Measurements from ENCODE around the gene FCER1A. TPM values are rescaled to one million over a fixed set of nuclear protein-coding genes. Genes with fewer than 3 reads are reported as not detected.

The FCER1A gene
- total and polyA plus RNA-seq, 10 of the 15 experiments (the other 5 are each of a cell fraction or from before 2014, with no cell fraction given) = 0.06 to 0.62 (median 0.20) TPM; not detected in 5

DNA sequence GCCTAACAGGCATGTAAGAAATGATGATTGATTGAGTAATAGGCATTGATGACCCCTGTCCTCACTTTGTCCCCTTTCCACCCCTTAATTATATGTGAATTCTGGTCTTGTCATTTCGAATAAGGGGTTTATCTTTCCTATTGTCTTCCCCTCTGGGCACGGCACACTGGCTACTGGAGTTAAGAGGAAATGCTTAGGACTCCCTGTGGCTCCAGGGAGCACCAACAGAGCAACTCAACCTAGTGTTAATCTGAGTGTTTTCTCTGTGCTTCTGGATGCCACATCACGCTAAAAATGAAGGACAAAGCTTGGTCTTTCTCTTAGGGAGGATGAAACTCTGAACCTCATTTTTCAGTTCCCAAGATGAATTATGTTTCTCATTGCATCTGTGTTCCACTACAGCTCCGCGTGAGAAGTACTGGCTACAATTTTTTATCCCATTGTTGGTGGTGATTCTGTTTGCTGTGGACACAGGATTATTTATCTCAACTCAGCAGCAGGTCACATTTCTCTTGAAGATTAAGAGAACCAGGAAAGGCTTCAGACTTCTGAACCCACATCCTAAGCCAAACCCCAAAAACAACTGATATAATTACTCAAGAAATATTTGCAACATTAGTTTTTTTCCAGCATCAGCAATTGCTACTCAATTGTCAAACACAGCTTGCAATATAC, 5.3 kb downstream of the FCER1A start (continued):
- TF ChIP-seq, protein P1, sequence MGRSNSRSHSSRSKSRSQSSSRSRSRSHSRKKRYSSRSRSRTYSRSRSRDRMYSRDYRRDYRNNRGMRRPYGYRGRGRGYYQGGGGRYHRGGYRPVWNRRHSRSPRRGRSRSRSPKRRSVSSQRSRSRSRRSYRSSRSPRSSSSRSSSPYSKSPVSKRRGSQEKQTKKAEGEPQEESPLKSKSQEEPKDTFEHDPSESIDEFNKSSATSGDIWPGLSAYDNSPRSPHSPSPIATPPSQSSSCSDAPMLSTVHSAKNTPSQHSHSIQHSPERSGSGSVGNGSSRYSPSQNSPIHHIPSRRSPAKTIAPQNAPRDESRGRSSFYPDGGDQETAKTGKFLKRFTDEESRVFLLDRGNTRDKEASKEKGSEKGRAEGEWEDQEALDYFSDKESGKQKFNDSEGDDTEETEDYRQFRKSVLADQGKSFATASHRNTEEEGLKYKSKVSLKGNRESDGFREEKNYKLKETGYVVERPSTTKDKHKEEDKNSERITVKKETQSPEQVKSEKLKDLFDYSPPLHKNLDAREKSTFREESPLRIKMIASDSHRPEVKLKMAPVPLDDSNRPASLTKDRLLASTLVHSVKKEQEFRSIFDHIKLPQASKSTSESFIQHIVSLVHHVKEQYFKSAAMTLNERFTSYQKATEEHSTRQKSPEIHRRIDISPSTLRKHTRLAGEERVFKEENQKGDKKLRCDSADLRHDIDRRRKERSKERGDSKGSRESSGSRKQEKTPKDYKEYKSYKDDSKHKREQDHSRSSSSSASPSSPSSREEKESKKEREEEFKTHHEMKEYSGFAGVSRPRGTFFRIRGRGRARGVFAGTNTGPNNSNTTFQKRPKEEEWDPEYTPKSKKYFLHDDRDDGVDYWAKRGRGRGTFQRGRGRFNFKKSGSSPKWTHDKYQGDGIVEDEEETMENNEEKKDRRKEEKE (IDR thresholded peaks at IDR 0.05) = no peak
- TF ChIP-seq ZSCAN29 (IDR thresholded peaks at IDR 0.05) = no peak
- no peak for TF ChIP-seq DPF2 (IDR thresholded peaks at IDR 0.05)
- TF ChIP-seq EZH2 (IDR thresholded peaks at IDR 0.05; ENCODE audit: borderline replicate concordance, control insufficient read depth, low read depth, low read length) = no peak

DNA sequence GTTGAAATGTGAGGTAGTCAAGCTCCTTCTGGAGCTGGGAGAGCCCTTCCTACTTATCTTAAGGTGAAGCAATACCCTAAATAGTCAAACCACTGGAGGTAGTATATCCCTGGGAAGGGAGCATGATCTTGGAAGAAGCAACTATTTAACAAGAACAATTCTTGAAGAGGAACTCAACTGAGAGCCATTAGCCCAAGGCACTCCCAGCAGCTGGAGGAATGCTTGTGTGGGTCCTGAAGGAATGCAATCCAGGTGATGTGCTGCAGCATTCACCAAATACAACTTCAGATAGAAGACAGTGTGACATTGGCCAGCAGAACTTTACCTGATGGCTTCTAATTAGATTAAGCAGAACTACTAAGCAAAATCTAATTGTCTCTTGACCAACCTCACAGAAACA, 9.5 kb downstream of the FCER1A start:
- no peak overlapping the region for H3K4me2 ChIP-seq (ENCODE audit: control insufficient read depth, insufficient read depth)
- SMC1A ChIA-PET (ENCODE audit: uncharacterized antibody, unreplicated experiment) = no interaction called here
- BruUV-seq (replicated peaks) = no TSS peak
- no peaks in the 10 kb centered on the region for H3K9me3 ChIP-seq (replicated peaks; ENCODE audit: control insufficient read depth, insufficient read depth, low read length)
- no peak overlapping the region for H3K27ac ChIP-seq (ENCODE audit: control insufficient read depth, insufficient read depth)
- ATAC-seq = no peak
- H3K36me3 ChIP-seq (ENCODE audit: control insufficient read depth in 2 of 2, insufficient read depth in 2 of 2, low read length in 1 of 2) = no peaks in the 10 kb centered on the region
- no peak overlapping the region for H3K4me3 ChIP-seq
- POLR2A ChIA-PET = no interaction called here
- RAD21 ChIA-PET (ENCODE audit: unreplicated experiment) = no interaction called here
- H3K79me2 ChIP-seq (ENCODE audit: control insufficient read depth, insufficient read depth, low read length) = no peaks in the 10 kb centered on the region
- H3K4me1 ChIP-seq (ENCODE audit: control insufficient read depth, insufficient read depth, low read length) = no peaks in the 10 kb centered on the region
- in situ Hi-C loops (cut with MboI) = no loop called here
- CTCF ChIA-PET = no interaction called here
- TF ChIP-seq WRNIP1 (IDR thresholded peaks at IDR 0.05; ENCODE audit: borderline replicate concordance, low read depth, low read length) (no peak), SP1 (IDR thresholded peaks at IDR 0.05; ENCODE audit: low read depth, low read length) (no peak), ZZZ3 (IDR thresholded peaks at IDR 0.05; ENCODE audit: control insufficient read depth, insufficient read length, low read depth) (no peak), MEF2A (IDR thresholded peaks at IDR 0.05; ENCODE audit: insufficient read depth, low read depth, low read length) (no peak), ATF7 (IDR thresholded peaks at IDR 0.05; ENCODE audit: low read depth) (no peak)
- TF ChIP-seq, protein P2, sequence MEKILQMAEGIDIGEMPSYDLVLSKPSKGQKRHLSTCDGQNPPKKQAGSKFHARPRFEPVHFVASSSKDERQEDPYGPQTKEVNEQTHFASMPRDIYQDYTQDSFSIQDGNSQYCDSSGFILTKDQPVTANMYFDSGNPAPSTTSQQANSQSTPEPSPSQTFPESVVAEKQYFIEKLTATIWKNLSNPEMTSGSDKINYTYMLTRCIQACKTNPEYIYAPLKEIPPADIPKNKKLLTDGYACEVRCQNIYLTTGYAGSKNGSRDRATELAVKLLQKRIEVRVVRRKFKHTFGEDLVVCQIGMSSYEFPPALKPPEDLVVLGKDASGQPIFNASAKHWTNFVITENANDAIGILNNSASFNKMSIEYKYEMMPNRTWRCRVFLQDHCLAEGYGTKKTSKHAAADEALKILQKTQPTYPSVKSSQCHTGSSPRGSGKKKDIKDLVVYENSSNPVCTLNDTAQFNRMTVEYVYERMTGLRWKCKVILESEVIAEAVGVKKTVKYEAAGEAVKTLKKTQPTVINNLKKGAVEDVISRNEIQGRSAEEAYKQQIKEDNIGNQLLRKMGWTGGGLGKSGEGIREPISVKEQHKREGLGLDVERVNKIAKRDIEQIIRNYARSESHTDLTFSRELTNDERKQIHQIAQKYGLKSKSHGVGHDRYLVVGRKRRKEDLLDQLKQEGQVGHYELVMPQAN (conservative IDR thresholded peaks at IDR 0.05) = no peak
- TF ChIP-seq, protein P3, sequence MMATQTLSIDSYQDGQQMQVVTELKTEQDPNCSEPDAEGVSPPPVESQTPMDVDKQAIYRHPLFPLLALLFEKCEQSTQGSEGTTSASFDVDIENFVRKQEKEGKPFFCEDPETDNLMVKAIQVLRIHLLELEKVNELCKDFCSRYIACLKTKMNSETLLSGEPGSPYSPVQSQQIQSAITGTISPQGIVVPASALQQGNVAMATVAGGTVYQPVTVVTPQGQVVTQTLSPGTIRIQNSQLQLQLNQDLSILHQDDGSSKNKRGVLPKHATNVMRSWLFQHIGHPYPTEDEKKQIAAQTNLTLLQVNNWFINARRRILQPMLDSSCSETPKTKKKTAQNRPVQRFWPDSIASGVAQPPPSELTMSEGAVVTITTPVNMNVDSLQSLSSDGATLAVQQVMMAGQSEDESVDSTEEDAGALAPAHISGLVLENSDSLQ (IDR thresholded peaks at IDR 0.05) = no peak
- TF ChIP-seq, protein P4, sequence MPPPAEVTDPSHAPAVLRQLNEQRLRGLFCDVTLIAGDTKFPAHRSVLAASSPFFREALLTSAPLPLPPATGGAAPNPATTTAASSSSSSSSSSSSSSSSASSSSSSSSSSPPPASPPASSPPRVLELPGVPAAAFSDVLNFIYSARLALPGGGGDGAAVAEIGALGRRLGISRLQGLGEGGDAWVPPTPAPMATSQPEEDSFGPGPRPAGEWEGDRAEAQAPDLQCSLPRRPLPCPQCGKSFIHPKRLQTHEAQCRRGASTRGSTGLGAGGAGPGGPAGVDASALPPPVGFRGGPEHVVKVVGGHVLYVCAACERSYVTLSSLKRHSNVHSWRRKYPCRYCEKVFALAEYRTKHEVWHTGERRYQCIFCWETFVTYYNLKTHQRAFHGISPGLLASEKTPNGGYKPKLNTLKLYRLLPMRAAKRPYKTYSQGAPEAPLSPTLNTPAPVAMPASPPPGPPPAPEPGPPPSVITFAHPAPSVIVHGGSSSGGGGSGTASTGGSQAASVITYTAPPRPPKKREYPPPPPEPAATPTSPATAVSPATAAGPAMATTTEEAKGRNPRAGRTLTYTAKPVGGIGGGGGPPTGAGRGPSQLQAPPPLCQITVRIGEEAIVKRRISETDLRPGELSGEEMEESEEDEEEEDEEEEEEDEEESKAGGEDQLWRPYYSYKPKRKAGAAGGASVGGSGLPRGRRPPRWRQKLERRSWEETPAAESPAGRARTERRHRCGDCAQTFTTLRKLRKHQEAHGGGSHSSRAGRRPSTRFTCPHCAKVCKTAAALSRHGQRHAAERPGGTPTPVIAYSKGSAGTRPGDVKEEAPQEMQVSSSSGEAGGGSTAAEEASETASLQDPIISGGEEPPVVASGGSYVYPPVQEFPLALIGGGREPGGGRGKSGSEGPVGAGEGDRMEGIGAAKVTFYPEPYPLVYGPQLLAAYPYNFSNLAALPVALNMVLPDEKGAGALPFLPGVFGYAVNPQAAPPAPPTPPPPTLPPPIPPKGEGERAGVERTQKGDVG (CRISPR knock-in tag; IDR thresholded peaks at IDR 0.05) = no peak
- intact Hi-C loops (cut with micrococcal nuclease; ENCODE audit: unreplicated experiment) = no loop called here
- no peak overlapping the region for H2AFZ ChIP-seq (ENCODE audit: control insufficient read depth, low read depth, low read length)
- H4K20me1 ChIP-seq (ENCODE audit: control insufficient read depth, insufficient read depth) = no peaks in the 10 kb centered on the region
- H3K27me3 ChIP-seq (replicated peaks in 1 of 2; ENCODE audit: control insufficient read depth in 2 of 2, insufficient read depth in 2 of 2, low read length in 1 of 2) = no peaks in the 10 kb centered on the region
- no peak for DNase-seq (ENCODE audit: low read depth, low spot score)
- FAIRE-seq = no peak
- no peak overlapping the region for H3K9ac ChIP-seq (ENCODE audit: control insufficient read depth, insufficient read depth, low read length)
